Left ventricle myocardium inferior (tissue), 1 donor: ENCODE data around the gene SAMD15. TPM values are rescaled to one million over a fixed set of nuclear protein-coding genes. Genes with fewer than 3 reads are reported as not detected.

Source experiments
- DNase-seq: peaks from one replicate; pipeline ENCODE4 v3.0.0-alpha.2; 2020
- H3K27ac ChIP-seq: fragments of 200-600 bp; replicated peaks from 2 replicates; pipeline ENCODE4 v1.8.0; 2021
- H3K27me3 ChIP-seq: fragments of 200-600 bp; 2 replicates; pipeline ENCODE4 v1.8.0; 2021; ENCODE audit warnings: low read depth
- H3K36me3 ChIP-seq: fragments of 200-600 bp; 2 replicates; pipeline ENCODE4 v1.8.0; 2021
- H3K4me1 ChIP-seq: fragments of 200-600 bp; 2 replicates; pipeline ENCODE4 v1.8.0; 2021
- H3K4me3 ChIP-seq: fragments of 200-600 bp; 2 replicates; pipeline ENCODE4 v1.8.0; 2021; ENCODE audit warnings: mild to moderate bottlenecking, moderate library complexity
- H3K9me3 ChIP-seq: fragments of 200-600 bp; replicated peaks from 2 replicates; pipeline ENCODE4 v1.8.0; 2021
- CTCF ChIP-seq: fragments of 200-600 bp; IDR thresholded peaks from 2 replicates; pipeline ENCODE4 v1.8.0; 2021; ENCODE audit warnings: antibody characterized with exemption, mild to moderate bottlenecking, borderline replicate concordance
- intact Hi-C: fragments of 100-400 bp; cut with micrococcal nuclease; formaldehyde crosslinking; loops from one replicate; pipeline ENCODE4 v1.11.0; 2022
- total RNA-seq: library from RNA; stranded (reverse); fragmentation: NEBNext Ultra II Directional; extraction: Animal tissue kit (Norgen Biotek cat#: 25700); gene quantifications from one replicate; pipeline ENCODE4 v1.2.1, GENCODE V29; 2021
- donor health status: DM: no; HTN: yes; CAD: no; lungs with severe emphysema.

SAMD15 gene
- total RNA-seq, 1 donor from 2014 or later: 0.08 TPM

GRCh38 chr14:77416836-77417235 lies 39.7 kb downstream of the SAMD15 start:
- no peak overlapping the region for H3K27ac ChIP-seq
- no peak overlapping the region for H3K4me3 ChIP-seq
- TF ChIP-seq CTCF: no peak
- peaks cover 12% of the 10 kb centered on the region for H3K36me3 ChIP-seq
- no peaks in the 10 kb centered on the region for H3K4me1 ChIP-seq
- DNase-seq: no peak
- no peaks in the 10 kb centered on the region for H3K27me3 ChIP-seq
- H3K9me3 ChIP-seq: peaks cover 34% of the 10 kb centered on the region
- intact Hi-C loops: no loop called here

- Histone ChIP-seq H3K36me3 (peaks cover 54% of the 10 kb centered on the region), H3K4me1 (no peaks in the 10 kb centered on the region), H3K4me3 (no peak overlapping the region), H3K9me3 (peaks cover 34% of the 10 kb centered on the region), H3K27ac (no peak overlapping the region), H3K27me3 (no peaks in the 10 kb centered on the region)
- DNase-seq: no peak
- intact Hi-C loops: no loop called here
- no peak for TF ChIP-seq CTCF
Observed at GRCh38 chr14:77421201-77421600, 44.0 kb downstream of the SAMD15 start.

GRCh38 chr14:77423423-77423822 lies 46.2 kb downstream of the SAMD15 start, which contains the start of gene NOXRED1:
Gene NOXRED1, minus strand, starts transcription at chr14:77423523. Its CDS starts 634 bp downstream, at chr14:77422889.
- H3K9me3 ChIP-seq: peaks cover 28% of the 10 kb centered on the region
- no peak within 1 kb of the TSS for H3K4me3 ChIP-seq
- H3K27ac ChIP-seq: no peak within 1 kb of the TSS
- H3K27me3 ChIP-seq: no peaks in the 10 kb centered on the region
- H3K4me1 ChIP-seq: no peaks in the 10 kb centered on the region
- H3K36me3 ChIP-seq: peaks cover 76% of the 10 kb centered on the region
- TF ChIP-seq CTCF: no peak
- DNase-seq: no peak
- intact Hi-C loops: no loop called here

GRCh38 chr14:77424862-77425261 lies 47.7 kb downstream of the SAMD15 start:
- intact Hi-C loops: no loop called here
- no peaks in the 10 kb centered on the region for H3K27me3 ChIP-seq
- peaks cover 91% of the 10 kb centered on the region for H3K36me3 ChIP-seq
- peaks cover 14% of the 10 kb centered on the region for H3K9me3 ChIP-seq
- H3K27ac ChIP-seq: no peak overlapping the region
- TF ChIP-seq CTCF: no peak
- DNase-seq: no peak
- no peak overlapping the region for H3K4me3 ChIP-seq
- no peaks in the 10 kb centered on the region for H3K4me1 ChIP-seq

GRCh38 chr14:77426396-77426795 lies 49.2 kb downstream of the SAMD15 start:
- no peaks in the 10 kb centered on the region for H3K9me3 ChIP-seq
- H3K4me1 ChIP-seq: no peaks in the 10 kb centered on the region
- no peak overlapping the region for H3K27ac ChIP-seq
- H3K27me3 ChIP-seq: no peaks in the 10 kb centered on the region
- no peak for TF ChIP-seq CTCF
- H3K36me3 ChIP-seq: peaks cover 99% of the 10 kb centered on the region
- no peak overlapping the region for H3K4me3 ChIP-seq
- no peak for DNase-seq
- intact Hi-C loops: no loop called here

GRCh38 chr14:77436042-77436441 lies 58.9 kb downstream of the SAMD15 start:
- Histone ChIP-seq H3K4me3 (no peak overlapping the region), H3K27ac (no peak overlapping the region), H3K36me3 (peaks cover 87% of the 10 kb centered on the region), H3K9me3 (no peaks in the 10 kb centered on the region), H3K27me3 (no peaks in the 10 kb centered on the region), H3K4me1 (no peaks in the 10 kb centered on the region)
- no peak for DNase-seq
- intact Hi-C loops: no loop called here
- no peak for TF ChIP-seq CTCF
